ENCODE data around the gene ITGBL1.

ITGBL1 gene

GRCh38 chr13:101570410-101570809 is 117.9 kb downstream of the ITGBL1 start:
- no peak for DNase-seq

DNA sequence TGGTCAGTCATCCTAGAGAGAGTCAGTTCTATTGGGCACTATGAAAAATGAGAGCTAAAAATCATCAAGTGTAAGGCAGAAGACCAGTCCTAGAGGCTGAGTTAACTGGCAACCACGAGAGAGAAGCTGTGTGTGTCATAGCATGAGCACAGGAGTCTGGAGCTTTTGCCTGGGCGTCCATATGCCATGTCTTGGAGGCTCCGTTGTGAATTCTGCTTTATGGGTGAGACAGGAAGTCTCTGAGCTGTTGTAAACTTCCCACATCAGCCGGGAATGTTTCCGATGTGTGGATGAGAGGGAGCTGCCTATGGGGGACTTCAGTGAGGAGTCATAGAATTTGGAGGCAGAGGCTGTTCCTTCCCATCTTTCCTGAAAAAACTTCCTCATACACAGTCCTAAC is 120.0 kb downstream of the ITGBL1 start:
- DNase-seq: no peak

- DNase-seq: no peak
Measured at GRCh38 chr13:101575581-101575980, 123.1 kb downstream of the ITGBL1 start.

GRCh38 chr13:101576455-101576854 is 124.0 kb downstream of the ITGBL1 start:
- no peak for DNase-seq

GRCh38 chr13:101576977-101577376 is 124.5 kb downstream of the ITGBL1 start:
- no peak for DNase-seq

- DNase-seq: no peak
Measured at GRCh38 chr13:101579281-101579802, 126.9 kb downstream of the ITGBL1 start.

GRCh38 chr13:101584331-101584730 is 131.9 kb downstream of the ITGBL1 start:
- DNase-seq: no peak

DNA sequence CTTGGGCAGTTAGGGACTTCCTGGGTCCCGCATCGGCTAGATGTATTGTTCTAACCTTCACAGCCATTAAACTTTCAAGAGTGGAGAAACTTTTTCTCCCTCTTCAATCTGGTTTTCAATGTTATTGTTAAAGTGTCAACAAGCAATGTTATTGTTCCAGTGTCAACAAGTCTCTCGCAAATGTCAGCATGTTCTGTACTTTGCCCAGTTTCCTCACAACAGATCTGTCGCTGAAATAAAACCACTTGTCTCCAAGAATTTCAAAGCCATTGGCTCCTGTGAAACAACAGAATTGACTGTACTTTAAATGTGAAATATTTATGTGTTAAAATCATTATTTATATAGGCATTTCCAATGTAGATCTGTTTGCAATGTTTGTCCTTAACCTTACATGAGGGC is 138.0 kb downstream of the ITGBL1 start:
- DNase-seq: no peak

- DNase-seq: no peak
Measured at GRCh38 chr13:101594936-101595335, 142.5 kb downstream of the ITGBL1 start.

- no peak for DNase-seq
Measured at GRCh38 chr13:101596803-101597202, 144.3 kb downstream of the ITGBL1 start.

DNA sequence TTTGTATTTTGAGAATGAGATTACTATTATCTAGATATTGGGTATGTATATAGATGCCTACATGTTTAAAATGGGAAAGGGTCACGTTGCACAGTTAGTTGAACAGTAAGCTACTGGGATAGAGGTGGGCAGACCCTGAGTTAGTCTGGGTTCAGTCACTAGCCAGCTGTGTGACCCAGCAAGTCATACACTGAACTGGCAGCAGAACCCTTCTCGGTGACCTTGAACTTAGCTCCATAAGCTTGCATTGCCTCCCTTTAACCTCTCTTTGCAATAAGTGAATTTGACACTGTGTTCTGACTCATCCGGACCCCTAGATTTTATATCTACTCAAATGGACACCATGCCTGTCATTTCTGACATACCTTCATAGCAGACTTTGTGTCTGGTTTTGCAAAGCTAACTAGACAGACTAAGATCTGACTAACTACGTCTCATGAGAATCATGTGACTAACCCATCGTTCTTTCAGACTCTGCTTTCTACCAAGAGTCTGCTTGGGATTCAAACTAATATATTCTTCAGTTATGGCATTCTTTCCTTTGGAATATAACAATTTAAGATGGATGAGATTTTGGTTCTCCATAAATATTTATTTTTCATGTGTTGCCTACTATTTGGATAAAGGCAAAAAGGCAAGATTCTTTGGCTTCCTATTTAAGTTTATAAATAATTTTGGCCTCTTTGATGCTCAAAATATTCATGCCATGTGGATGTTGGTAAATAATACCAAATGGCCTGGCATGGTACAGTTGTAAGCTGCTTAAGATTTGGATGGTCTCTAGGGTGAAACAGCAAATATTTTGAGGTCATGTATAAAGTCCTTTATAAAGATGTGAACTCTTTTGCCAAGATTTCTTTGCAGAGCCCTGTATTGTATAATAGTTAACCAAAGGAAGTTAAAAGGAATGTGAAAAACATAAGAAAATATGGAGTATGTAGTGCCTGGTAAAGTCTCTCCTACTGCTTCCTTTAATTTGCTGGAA is 159.3 kb downstream of the ITGBL1 start:
- no peak for DNase-seq

DNA sequence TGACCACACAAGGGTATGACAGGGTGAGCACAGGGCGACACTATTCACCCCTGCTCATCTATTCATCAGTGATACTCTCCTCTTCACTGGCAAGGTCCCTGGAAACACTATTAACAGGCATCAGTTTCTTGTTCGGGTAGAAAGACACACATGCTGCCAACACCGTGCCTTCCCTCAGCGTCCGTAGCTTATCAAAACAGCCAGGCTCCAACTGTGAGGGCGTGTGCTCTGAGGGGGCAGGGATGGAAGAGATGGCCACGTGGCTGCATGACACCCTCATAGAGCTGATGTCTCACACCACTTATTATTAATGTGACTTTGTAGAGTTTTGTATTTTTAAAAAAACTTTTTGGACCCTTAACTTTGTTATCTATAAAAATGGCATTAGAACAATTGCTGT is 160.3 kb downstream of the ITGBL1 start:
- DNase-seq: no peak

DNA sequence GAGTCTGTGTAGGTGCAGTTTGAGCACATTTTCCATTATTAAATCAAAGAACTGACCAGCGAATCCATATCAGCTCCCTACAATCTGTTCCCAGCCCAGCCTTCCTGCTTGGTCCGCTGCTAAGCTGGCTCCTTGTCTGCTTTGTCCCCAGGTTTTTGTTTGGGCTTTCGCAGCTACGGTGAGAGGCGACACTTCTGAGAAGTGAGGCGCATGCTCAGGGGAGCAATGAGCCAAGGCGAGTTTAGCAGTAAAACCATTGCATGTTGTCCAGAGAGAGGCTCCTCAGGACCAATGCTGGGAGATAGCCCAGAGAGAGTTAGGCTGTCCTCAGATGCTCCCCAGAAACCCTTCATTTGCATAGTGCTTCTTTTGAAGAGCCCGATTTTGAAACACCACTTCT is 162.0 kb downstream of the ITGBL1 start:
- DNase-seq: no peak

DNA sequence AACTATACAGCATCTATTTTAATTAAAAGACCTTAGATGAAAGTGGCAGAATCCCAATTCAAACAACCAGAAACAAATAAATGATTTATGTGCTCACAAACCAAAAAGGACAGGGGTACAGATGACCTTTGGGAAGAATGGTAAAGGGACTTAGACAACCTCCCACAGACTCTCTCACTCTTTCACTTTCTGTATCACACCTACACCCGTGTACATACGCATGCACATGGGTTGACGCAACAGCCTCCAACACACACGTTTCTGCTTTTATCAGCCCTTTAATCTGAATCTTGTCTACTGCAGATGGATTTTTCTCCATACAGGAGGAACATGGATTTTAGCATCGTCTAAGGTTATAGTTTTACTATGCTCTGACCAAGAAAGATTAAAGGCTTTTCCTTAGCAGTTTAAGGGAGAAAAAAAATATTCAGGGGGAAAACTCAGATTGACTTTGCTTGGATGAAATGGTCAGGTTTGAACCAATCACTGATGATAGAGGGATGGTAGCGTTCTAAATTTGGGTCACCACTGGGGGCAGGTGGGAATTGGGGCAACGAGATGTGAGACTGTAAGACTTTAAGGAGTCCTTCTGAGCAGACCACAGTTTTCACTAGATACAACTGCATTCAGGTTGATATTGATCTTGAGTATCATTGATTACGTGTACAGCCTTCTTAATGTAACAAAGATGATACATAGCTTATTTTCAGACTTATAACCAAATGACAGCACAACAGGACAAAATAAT is 166.1 kb downstream of the ITGBL1 start:
- no peak for DNase-seq

DNA sequence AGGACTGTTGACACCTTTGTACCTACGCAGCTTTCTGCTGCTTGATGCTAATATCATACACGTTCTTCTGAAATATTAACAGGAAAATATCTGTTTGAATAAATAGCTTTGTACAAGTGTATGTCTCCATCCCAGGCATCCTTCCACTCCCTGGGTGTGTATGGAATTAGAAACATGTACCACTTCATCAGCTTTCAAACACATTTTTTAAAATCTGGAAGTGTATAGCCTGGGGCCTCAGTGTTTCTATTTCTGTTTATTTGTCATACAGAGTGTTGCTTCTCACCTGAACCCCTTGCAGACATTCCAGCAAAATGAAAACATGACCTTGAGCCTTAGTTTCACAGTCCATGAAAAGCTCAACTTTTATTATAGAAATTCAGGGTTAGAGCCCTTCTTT is 168.6 kb downstream of the ITGBL1 start:
- DNase-seq: no peak

DNA sequence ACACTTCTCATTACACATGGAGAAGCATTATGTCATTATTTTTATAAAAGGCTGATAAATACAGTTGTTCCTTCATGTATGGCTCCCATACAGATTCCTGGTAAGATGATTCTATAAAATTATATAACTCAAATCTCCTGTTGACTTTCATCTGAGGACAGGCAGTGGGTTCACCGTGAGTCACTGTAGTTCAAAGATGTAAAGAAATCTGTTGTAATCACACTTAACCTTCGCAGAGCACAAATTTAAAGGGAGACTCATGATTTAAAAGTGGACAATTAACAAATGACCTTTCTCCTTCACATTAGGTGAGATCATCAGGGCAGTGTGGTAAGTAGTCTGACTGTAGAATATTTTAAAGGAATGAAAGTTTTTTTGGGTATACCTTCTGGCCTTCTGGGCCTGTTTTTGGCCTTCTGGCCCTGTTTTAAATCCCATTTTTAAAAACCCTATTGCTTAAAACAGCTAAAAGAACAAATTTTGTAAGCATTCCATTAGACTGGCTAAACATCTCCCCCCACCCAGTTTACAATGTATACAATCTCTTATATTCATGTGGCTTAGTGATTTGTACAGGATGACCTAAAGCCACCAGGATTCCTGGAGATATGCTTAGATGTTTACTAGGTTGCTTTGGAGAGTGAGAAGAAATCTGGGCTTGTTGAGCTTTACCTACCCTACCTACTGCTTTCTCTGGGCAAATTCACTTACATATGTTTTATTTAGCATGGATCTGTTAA is 171.2 kb downstream of the ITGBL1 start:
- DNase-seq: no peak

- DNase-seq: no peak
Measured at GRCh38 chr13:101624210-101624922, 171.9 kb downstream of the ITGBL1 start.

DNA sequence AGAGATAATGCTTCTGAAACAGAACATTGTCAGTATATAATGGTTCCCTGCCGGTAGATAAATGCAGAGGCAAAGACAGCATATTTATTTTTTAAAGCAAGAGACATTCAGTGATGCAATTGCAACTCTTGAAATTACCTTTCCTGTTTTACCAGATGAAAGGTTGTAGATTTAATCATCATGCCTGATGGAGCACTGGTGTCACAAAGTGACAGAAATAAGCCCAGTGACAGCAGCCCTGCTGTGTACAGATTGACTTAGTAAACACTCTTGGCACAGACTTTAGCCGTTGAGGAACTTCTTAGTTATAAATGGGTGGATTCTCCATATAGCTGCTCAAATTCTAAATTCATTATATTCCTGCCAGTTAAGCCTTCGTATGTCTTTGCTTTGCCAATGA is 172.5 kb downstream of the ITGBL1 start:
- no peak for DNase-seq

GRCh38 chr13:101626925-101627555 is 174.6 kb downstream of the ITGBL1 start:
- DNase-seq: no peak

DNA sequence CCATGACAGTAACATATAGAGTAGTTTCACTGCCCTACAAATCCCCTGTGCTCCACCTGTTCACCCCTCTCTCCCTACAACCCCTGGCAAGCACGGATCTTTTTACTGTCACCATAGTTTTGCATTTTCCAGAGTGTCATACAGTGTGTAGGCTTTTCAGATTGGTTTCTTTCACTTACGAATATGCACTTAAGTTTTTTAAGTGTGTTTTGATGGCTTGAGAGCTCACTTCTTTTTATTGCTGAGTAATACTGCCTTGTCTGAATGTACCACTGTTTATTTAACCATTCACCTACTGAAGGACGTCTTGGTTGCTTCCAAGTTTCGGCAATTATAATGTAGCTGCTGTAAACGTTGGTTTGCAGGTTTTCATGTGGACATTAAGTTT is 175.1 kb downstream of the ITGBL1 start:
- no peak for DNase-seq

DNA sequence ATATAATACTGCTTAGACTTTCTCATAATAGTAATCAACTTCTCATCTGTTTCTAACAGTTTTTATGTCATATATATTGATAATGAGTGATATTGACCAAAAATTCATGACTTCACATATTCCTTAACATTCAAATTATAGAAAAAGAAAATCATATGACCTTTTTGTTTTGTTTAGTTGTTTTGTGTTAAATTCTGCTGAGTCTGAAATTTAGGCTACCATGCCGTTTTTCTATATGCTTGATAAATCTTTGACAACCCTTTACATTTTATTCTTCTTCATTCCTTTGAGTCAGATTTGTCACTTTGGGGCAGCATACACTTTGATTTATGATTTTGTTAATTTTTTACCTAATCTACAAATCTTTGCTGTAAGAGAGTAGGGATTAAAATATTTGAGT is 176.4 kb downstream of the ITGBL1 start:
- no peak for DNase-seq

- no peak for DNase-seq
Measured at GRCh38 chr13:101631395-101631794, 178.9 kb downstream of the ITGBL1 start.

Data from NCI-H526 (cell line).